IPS-15b (cell line): Measurements from ENCODE around the gene ARHGEF26.

Experiments used
- H3K27me3 ChIP-seq: one replicate; pipeline ENCODE4 v1.6.1; 2013; ENCODE audit warnings: low read length; ENCODE audit not compliant: control insufficient read depth, insufficient read depth
- H3K36me3 ChIP-seq: one replicate; pipeline ENCODE4 v1.6.1; 2013; ENCODE audit warnings: low read length; ENCODE audit not compliant: control insufficient read depth, insufficient read depth
- H3K4me1 ChIP-seq: one replicate; pipeline ENCODE4 v1.6.1; 2013; ENCODE audit warnings: mild to moderate bottlenecking, low read length; ENCODE audit not compliant: control insufficient read depth, insufficient read depth
- H3K4me3 ChIP-seq: one replicate; pipeline ENCODE4 v1.5.1; 2013; ENCODE audit warnings: low read depth, low read length
- H3K9ac ChIP-seq: one replicate; pipeline ENCODE4 v1.6.1; 2013; ENCODE audit warnings: low read depth, mild to moderate bottlenecking, low read length
- H3K9me3 ChIP-seq: one replicate; pipeline ENCODE4 v1.6.1; 2013; ENCODE audit warnings: mild to moderate bottlenecking, low read length; ENCODE audit not compliant: control insufficient read depth, insufficient read depth

The ARHGEF26 gene

DNA sequence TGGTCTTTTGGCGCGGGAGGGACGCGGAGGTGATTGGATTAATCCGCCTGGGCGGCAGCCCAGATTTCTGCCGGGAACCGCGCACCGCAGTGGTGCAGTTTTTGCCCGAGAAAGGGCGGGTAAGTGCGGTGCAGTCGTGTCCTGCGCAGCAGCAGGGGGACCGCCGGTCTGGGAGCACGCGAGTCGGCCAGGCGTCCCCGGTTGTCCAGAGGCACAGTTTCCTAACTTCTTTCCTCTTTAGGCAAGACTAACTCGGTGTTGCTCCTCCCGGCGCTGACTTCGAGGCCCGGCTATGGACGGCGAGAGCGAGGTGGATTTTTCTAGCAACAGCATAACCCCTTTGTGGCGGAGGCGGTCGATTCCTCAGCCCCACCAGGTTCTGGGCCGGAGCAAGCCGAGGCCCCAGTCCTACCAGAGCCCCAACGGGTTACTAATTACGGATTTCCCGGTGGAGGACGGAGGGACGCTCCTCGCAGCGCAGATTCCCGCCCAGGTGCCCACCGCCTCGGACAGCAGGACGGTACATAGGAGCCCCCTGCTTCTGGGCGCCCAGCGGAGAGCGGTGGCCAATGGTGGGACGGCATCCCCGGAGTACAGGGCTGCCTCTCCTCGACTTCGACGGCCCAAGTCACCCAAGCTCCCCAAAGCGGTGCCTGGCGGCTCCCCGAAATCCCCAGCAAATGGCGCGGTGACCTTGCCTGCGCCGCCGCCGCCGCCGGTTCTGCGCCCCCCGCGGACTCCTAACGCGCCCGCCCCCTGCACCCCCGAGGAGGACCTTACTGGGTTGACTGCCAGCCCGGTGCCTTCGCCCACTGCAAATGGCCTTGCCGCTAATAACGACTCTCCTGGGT is 736 bp downstream of the ARHGEF26 start:
- Histone ChIP-seq H3K27me3 (peaks cover 20% of the 10 kb centered on the region), H3K9me3 (no peaks in the 10 kb centered on the region), H3K9ac (peak overlapping the region; percentile 82), H3K4me1 (peaks cover 2% of the 10 kb centered on the region), H3K36me3 (no peaks in the 10 kb centered on the region), H3K4me3 (peak overlapping the region; percentile 80)

DNA sequence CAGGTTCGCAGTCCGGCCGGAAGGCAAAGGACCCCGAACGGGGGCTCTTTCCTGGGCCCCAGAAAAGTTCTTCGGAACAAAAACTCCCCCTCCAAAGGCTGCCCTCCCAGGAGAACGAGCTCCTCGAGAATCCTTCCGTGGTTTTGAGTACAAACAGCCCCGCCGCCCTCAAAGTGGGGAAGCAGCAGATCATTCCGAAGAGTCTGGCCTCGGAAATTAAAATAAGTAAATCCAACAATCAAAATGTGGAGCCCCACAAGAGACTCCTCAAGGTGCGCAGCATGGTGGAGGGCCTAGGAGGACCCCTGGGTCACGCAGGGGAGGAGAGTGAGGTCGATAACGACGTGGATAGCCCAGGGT is 1.3 kb downstream of the ARHGEF26 start:
- H3K27me3 ChIP-seq = peaks cover 20% of the 10 kb centered on the region
- no peak overlapping the region for H3K9ac ChIP-seq
- H3K4me1 ChIP-seq = peaks cover 2% of the 10 kb centered on the region
- no peaks in the 10 kb centered on the region for H3K9me3 ChIP-seq
- H3K36me3 ChIP-seq = no peaks in the 10 kb centered on the region
- H3K4me3 ChIP-seq = peak overlapping the region; percentile 80

DNA sequence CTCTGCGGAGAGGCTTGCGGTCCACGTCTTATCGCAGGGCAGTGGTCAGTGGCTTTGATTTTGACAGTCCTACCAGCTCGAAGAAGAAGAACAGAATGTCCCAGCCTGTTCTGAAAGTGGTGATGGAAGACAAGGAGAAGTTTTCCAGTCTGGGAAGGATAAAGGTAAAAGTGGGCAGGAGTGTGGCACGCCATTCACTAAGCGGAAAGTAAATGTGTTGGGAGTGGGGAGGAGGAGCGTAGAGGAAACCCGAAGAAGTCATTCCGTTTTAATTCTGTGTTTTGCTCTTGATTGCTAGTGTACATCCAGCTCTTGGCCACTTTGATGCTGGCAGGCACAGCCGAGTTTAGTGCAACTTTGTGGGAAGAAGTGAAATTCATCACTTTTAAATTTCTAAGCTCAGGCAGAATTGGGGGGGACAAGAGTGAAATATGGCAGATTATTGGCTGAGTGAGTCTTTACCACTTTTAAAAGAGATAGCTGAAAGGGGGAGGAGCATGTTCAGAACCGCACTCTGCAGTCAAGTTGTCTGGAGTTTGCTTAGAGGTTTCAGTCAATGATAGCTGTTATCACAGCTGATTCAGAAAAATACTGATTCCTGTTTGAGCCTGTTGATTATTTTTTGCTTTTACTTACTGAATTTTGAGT is 1.8 kb downstream of the ARHGEF26 start:
- Histone ChIP-seq H3K9ac (no peak overlapping the region), H3K4me3 (peak overlapping the region; percentile 80), H3K27me3 (peaks cover 20% of the 10 kb centered on the region)

DNA sequence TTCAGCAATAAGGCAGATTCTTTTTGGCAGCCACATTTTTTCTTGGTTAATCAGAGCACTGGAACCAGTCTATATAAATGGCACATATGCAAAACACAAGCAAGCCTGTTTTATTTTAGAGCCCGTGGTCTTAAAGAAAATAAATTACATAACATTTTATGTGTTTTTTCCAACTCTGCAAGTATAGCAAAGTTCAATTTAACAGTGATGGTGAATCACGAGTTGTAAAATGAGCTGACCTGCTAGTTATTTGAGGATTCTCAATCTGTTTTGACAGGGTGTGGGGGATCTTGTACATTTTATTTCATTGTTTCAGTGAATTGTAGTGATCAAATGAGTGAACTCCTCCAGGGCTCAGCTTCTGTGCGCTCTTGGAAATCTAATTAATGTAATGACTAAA is 2.7 kb downstream of the ARHGEF26 start:
- Histone ChIP-seq H3K4me3 (no peak overlapping the region), H3K4me1 (peaks cover 2% of the 10 kb centered on the region), H3K9me3 (no peaks in the 10 kb centered on the region), H3K9ac (no peak overlapping the region), H3K36me3 (no peaks in the 10 kb centered on the region), H3K27me3 (peaks cover 20% of the 10 kb centered on the region)

More for the DNA sequence above, 1.8 kb downstream of the ARHGEF26 start:
- H3K4me1 ChIP-seq = peaks cover 2% of the 10 kb centered on the region
- H3K9me3 ChIP-seq = no peaks in the 10 kb centered on the region
- no peaks in the 10 kb centered on the region for H3K36me3 ChIP-seq

DNA sequence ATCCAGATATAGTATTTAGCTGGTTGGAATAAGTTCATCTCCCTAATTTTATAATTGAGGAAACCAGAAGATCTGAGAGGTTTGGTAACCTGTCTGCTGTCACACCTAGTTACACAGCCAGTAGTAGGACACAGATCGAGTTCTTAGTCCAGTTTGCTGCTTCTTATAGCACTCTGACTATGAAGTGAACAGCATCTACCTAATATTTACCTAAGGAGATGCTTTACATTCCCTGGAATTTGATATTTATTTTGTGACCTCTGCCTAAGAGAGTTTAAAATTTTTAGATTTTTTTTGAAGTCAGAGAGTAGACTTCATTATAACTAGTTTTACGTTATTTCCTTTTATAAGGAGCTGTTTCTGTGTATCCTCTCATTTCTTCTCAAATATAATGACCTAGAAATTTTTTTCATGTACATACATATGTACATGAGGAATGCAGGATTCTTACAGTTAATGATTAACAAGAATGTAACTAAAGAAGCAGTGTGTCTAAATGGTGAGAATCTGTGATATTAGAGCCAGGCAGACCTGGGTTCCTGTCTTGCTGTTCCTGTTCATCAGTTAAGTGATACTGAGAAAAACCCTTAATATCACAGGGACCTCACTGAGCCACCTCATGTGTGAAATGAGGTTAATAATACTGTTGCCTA is 4.3 kb downstream of the ARHGEF26 start:
- H3K27me3 ChIP-seq = peaks cover 16% of the 10 kb centered on the region
- H3K9me3 ChIP-seq = no peaks in the 10 kb centered on the region
- H3K4me3 ChIP-seq = no peak overlapping the region
- H3K4me1 ChIP-seq = peaks cover 1% of the 10 kb centered on the region
- H3K9ac ChIP-seq = no peak overlapping the region
- H3K36me3 ChIP-seq = no peaks in the 10 kb centered on the region

DNA sequence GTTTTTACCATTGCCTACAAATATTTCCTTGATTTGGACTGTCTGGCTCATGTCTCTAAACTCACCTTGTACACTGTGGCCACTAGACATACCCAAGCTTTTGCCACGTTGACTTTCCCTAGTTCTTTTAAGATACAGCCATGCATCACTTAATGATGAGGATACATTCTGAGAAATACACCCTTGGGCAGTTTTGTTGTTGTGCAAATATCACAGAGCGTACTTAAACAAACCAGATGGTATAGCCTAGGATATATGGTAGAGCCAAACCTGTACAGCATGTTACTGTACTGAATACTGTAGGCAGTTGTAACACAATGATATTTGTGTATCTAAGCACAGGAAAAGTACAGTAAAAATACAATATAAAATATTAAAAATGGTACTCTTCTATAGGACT is 5.5 kb downstream of the ARHGEF26 start:
- no peak overlapping the region for H3K9ac ChIP-seq
- H3K27me3 ChIP-seq = peaks cover 16% of the 10 kb centered on the region
- no peaks in the 10 kb centered on the region for H3K36me3 ChIP-seq
- peaks cover 3% of the 10 kb centered on the region for H3K4me1 ChIP-seq
- H3K9me3 ChIP-seq = no peaks in the 10 kb centered on the region
- H3K4me3 ChIP-seq = no peak overlapping the region

DNA sequence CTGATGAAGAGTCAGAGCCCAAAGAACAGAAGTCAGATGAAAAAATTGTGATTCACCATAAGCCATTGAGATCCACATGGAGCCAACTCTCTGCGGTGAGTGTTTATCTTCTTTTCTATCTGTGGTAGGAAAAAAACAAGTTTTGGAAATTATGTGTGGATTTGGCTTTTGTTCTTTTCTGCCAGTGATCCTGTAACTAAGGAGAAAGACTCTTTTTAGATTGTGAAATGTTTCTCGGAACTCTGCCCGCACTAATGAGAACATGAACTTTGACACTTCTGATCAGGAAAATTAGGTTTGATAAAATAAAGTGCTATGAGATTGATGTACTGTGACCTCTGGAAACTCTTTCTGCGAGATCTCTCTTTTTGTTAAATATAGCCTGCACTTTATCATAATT is 8.4 kb downstream of the ARHGEF26 start:
- no peaks in the 10 kb centered on the region for H3K36me3 ChIP-seq
- no peak overlapping the region for H3K4me3 ChIP-seq
- H3K9me3 ChIP-seq = no peaks in the 10 kb centered on the region
- no peak overlapping the region for H3K9ac ChIP-seq
- peaks cover 3% of the 10 kb centered on the region for H3K4me1 ChIP-seq
- no peaks in the 10 kb centered on the region for H3K27me3 ChIP-seq

DNA sequence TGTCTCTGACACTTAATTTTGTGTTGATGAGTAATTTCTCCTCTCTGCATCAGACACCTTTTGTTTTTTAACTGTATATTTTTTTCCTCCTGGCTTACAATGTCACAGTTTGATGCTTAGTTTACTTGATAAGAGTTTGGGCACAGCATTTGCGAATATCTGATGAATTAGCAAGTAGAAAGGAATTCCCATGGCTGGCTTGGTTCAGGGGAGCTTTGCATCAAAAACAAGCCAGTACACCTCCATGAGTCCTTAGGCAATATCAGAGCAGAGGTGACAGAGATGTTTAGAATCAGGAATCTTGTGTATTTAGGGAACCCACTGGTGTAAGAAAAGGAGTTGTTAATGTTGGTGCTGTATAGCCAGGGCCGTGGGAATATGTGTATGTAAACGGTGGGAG is 9.3 kb downstream of the ARHGEF26 start:
- Histone ChIP-seq H3K9me3 (no peaks in the 10 kb centered on the region), H3K4me1 (peaks cover 3% of the 10 kb centered on the region), H3K27me3 (no peaks in the 10 kb centered on the region), H3K36me3 (peaks cover 2% of the 10 kb centered on the region), H3K9ac (no peak overlapping the region), H3K4me3 (no peak overlapping the region)

DNA sequence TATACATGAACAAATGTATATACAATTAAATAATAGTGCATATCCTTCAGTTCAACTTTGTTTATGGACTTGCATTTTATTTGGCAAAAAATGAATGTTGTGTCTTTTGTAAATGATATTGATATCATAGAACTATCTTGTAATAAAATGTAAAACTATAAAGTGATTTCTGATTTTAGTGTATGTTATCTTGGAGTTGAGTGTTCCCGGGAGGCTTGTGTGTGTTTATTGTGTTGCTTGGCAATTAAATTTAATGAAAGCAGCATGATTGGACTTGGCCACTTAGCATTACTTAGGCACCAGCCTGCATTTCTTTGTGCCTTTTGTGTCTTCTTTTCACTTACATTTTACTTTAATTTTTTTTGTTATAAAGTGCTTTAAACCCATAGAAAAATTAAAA is 10.6 kb downstream of the ARHGEF26 start:
- Histone ChIP-seq H3K4me3 (no peak overlapping the region), H3K9ac (no peak overlapping the region), H3K9me3 (no peaks in the 10 kb centered on the region), H3K36me3 (peaks cover 2% of the 10 kb centered on the region), H3K27me3 (no peaks in the 10 kb centered on the region), H3K4me1 (peaks cover 3% of the 10 kb centered on the region)

DNA sequence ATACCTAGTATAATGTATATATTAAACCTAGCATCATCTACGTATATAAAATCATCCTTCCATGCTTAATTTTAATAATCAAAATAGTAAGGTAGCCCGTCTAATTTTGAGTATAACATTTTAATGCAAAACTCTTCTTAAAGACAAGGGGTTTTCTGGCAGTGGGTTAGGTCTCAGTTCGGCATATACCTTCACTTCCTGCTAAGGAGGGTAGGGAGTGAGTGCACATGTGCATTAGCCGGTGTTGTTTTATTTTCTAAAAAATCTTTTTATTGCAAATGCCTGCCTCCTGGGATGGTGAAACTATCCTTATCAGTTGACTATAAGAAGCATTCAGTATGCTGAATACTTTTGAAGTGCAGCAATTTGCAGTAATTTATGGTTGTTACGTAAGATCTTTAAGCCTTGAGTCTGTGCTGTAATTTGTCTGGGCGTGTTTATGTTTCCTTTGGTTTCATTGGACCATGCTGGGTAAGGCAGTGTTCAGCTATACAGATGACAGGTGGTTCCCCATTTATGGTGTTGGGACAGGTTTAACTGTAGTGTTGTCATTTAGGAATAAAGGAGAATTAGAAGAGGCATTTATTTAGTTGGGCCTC is 11.7 kb downstream of the ARHGEF26 start:
- H3K27me3 ChIP-seq = no peaks in the 10 kb centered on the region
- peaks cover 3% of the 10 kb centered on the region for H3K4me1 ChIP-seq
- no peak overlapping the region for H3K9ac ChIP-seq
- H3K36me3 ChIP-seq = peaks cover 2% of the 10 kb centered on the region
- H3K4me3 ChIP-seq = no peak overlapping the region
- no peaks in the 10 kb centered on the region for H3K9me3 ChIP-seq

DNA sequence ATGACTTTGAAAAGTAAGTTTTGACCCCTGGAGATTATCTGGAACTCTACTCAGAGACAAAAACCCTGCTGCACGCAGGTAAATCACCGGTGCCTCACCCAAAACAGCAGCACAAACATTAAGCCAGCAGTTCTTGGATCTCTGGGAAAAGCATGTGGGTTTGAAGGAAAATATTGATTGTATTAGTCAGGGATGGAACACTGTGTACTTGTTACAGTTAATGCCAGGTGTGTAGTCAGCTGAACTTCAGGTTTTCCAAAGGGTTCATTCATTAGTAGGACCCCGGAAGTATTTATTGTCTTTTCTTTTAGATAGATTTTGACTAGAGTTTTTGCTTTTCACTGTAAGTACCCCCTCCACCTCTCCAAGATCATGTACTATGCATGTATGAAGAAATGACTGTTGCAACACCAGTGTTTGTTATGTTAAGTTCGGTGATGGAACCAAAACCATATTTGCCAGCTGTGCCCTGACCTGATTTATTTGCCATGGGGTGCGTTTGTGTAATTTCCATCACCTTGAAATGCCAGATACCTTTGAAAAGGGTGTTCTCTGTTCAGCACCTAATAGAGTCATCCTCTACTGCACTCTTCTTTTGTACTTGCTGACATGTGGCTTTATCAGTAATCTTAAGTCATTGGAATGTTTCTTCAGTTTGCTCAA is 14.5 kb downstream of the ARHGEF26 start:
- no peaks in the 10 kb centered on the region for H3K27me3 ChIP-seq
- no peaks in the 10 kb centered on the region for H3K9me3 ChIP-seq
- peaks cover under 1% of the 10 kb centered on the region for H3K4me1 ChIP-seq
- no peak overlapping the region for H3K9ac ChIP-seq
- peaks cover 2% of the 10 kb centered on the region for H3K36me3 ChIP-seq
- H3K4me3 ChIP-seq = no peak overlapping the region
